ENCODE results near the gene TMEM30A.

The TMEM30A gene

GRCh38 chr6:75278474-75279077 lies 6.0 kb downstream of the TMEM30A start:
- Histone ChIP-seq H3K36me3 (no peaks in the 10 kb centered on the region; the same call in none of the 2 replicates), H3K4me1 (peaks cover 19% of the 10 kb centered on the region), H3K9me3 (no peaks in the 10 kb centered on the region), H3K4me3 (ENCODE audit: low read depth, low read length) (no peak overlapping the region), H3K27me3 (no peaks in the 10 kb centered on the region)
- no peak for DNase-seq
- TF ChIP-seq CTCF (IDR thresholded peaks at IDR 0.05; ENCODE audit: low read depth, low read length), result no peak

DNA sequence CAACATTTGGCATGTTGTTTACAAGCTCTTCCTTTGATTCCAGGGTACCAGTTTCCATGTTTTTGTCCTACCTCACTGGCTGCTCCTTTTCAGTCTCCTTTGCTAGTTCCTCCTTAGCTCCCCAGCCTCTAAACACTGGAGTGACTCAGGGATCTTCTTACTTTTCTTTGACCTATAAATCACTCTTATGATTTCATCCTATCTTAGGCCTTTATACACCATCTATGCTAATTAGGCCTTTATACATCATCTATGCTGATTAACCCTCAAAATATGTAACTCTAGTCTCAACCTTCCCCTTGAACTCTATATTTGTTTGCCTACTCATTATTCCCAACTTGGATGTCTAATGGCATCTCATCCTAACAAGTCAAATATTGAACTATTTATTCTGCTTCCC lies 9.5 kb downstream of the TMEM30A start:
- Histone ChIP-seq H3K4me3 (ENCODE audit: low read depth, low read length) (no peak overlapping the region), H3K4me1 (peaks cover 18% of the 10 kb centered on the region), H3K27me3 (no peaks in the 10 kb centered on the region), H3K36me3 (no peaks in the 10 kb centered on the region; the same call in none of the 2 replicates), H3K9me3 (no peaks in the 10 kb centered on the region; the same call in 1 of the 2 replicates)
- DNase-seq, result no peak
- TF ChIP-seq CTCF (IDR thresholded peaks at IDR 0.05; ENCODE audit: low read depth, low read length), result no peak

DNA sequence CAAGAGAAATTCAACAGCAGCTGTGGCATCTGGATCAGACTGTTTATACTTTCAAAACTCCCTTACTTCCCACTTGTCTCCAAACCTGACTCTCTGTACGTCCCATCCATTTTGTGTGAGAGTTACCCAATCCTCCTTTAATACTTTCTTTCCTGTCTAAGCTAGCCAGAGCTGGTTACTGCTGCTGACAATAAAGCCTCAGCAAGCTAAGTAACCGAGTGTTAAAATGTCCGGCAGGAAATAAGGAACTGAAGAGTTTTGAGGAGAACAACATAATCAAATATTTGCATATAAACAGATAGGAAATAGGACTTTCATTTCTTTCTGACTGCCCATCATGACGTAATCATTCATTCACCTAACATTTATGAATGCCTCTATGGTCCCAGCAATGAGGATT lies 11.6 kb downstream of the TMEM30A start:
- no peaks in the 10 kb centered on the region; the same call in none of the 2 replicates for H3K36me3 ChIP-seq
- TF ChIP-seq CTCF (IDR thresholded peaks at IDR 0.05; ENCODE audit: low read depth, low read length), result no peak
- no peaks in the 10 kb centered on the region; the same call in 1 of the 2 replicates for H3K9me3 ChIP-seq
- H3K4me3 ChIP-seq (ENCODE audit: low read depth, low read length), result no peak overlapping the region
- no peak for DNase-seq
- H3K4me1 ChIP-seq, result peaks cover 7% of the 10 kb centered on the region
- no peaks in the 10 kb centered on the region for H3K27me3 ChIP-seq

DNA sequence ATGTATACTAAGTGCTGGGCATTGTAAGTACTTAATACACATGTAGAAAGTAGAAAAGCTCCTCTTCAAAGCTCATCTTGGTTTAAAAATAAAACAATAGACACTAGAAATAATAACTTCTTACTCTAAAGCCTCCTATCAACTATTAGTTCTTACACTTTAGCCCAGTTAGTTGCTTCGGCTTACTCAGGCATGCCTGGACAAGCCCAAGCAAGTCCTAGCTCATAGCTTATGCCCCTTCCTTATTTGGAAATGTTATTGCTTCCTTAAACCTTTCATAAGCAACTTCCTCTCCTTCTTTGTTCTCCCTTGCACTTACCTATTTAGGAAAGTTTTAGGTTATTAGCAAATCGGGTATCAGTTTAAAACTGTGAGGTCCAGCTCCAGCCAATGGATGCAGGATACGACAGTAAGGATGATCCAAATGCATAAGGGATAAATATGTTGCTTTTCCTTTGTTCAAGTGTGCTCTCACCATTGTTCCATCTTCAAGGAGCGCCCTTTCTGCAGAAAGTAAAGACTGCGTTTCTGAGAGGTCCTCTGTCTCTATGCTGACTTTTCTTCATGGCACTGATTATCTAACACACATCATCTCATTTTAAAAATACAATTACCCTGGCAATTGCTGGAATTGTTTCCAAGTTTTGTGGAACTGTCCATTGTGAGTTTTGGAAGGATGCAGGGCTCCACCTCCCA lies 12.3 kb downstream of the TMEM30A start:
- Histone ChIP-seq H3K9me3 (no peaks in the 10 kb centered on the region; the same call in 1 of the 2 replicates), H3K27me3 (no peaks in the 10 kb centered on the region), H3K4me3 (ENCODE audit: low read depth, low read length) (no peak overlapping the region), H3K4me1 (peaks cover 7% of the 10 kb centered on the region), H3K36me3 (no peaks in the 10 kb centered on the region; the same call in none of the 2 replicates)
- no peak for TF ChIP-seq CTCF (IDR thresholded peaks at IDR 0.05; ENCODE audit: low read depth, low read length)
- no peak for DNase-seq

GRCh38 chr6:75268988-75269354 lies 15.6 kb downstream of the TMEM30A start:
- no peak for TF ChIP-seq CTCF (IDR thresholded peaks at IDR 0.05; ENCODE audit: low read depth, low read length)
- no peak for DNase-seq
- Histone ChIP-seq H3K9me3 (no peaks in the 10 kb centered on the region; the same call in 1 of the 2 replicates), H3K36me3 (no peaks in the 10 kb centered on the region), H3K27me3 (no peaks in the 10 kb centered on the region), H3K4me1 (no peaks in the 10 kb centered on the region), H3K4me3 (ENCODE audit: low read depth, low read length) (no peak overlapping the region)

All from BE2C (cell line).